HFF-Myc (cell line): ENCODE measurements around the gene SYT3.
"Not testable (repeated sequence)": the region's sequence is repeated elsewhere in the genome, so short reads cannot be mapped to it uniquely, and the experiment has no call there.

Source experiments
- DNase-seq: peaks from one replicate; pipeline ENCODE4 v3.0.0-alpha.2; 2011; ENCODE audit warnings: low read depth; ENCODE audit errors: extremely low read depth
- H3K4me3 ChIP-seq: replicated peaks from 2 replicates; pipeline ENCODE4 v1.5.1; 2011; ENCODE audit warnings: low read depth, mild to moderate bottlenecking, control low read depth, low read length
- CTCF ChIP-seq: IDR thresholded peaks from 2 replicates; pipeline ENCODE4 v1.5.1; 2012; ENCODE audit warnings: mild to moderate bottlenecking, low read depth, low read length, control low read depth; ENCODE audit errors: missing control alignments

Gene SYT3

GRCh38 chr19:50628551-50628950 lies 11.1 kb downstream of the SYT3 start:
- H3K4me3 ChIP-seq, result no peak overlapping the region
- DNase-seq, result no peak
- TF ChIP-seq CTCF, result no peak

GRCh38 chr19:50628146-50628545 lies 11.5 kb downstream of the SYT3 start:
- DNase-seq, result no peak
- no peak for TF ChIP-seq CTCF
- no peak overlapping the region for H3K4me3 ChIP-seq

GRCh38 chr19:50626795-50627194 lies 12.9 kb downstream of the SYT3 start:
- no peak overlapping the region for H3K4me3 ChIP-seq
- TF ChIP-seq CTCF, result no peak
- DNase-seq, result no peak

- TF ChIP-seq CTCF, result no peak
- DNase-seq, result no peak
- H3K4me3 ChIP-seq, result no peak overlapping the region
Observed at GRCh38 chr19:50626011-50626410, 13.7 kb downstream of the SYT3 start.

- no peak for TF ChIP-seq CTCF
- H3K4me3 ChIP-seq, result no peak overlapping the region
- no peak for DNase-seq
Observed at GRCh38 chr19:50624949-50625600, 14.6 kb downstream of the SYT3 start.

- H3K4me3 ChIP-seq, DNase-seq: not testable (repeated sequence)
Observed at GRCh38 chr19:50620394-50620906, 19.2 kb downstream of the SYT3 start.

- DNase-seq, result not testable (repeated sequence)
Observed at GRCh38 chr19:50619184-50619583, 20.5 kb downstream of the SYT3 start.

GRCh38 chr19:50618379-50618778 lies 21.3 kb downstream of the SYT3 start:
- H3K4me3 ChIP-seq, DNase-seq: not testable (repeated sequence)

More at GRCh38 chr19:50619184-50619583, 20.5 kb downstream of the SYT3 start:
- H3K4me3 ChIP-seq, result not testable (repeated sequence)

- H3K4me3 ChIP-seq, DNase-seq: not testable (repeated sequence)
Observed at GRCh38 chr19:50612504-50613404, 26.9 kb downstream of the SYT3 start.
